HFFc6 (cell line): Measurements from ENCODE around the gene NAV3. TPM values are rescaled to one million over a fixed set of nuclear protein-coding genes. Genes with fewer than 3 reads are reported as not detected.

ENCODE experiments used
- DNase-seq: peaks from one replicate; pipeline ENCODE4 v3.0.0-alpha.2; 2018
- H3K27ac Mint-ChIP-seq: 2 replicates; pipeline ENCODE4 v1.8.0; 2020; ENCODE audit warnings: mild to moderate bottlenecking, mixed read lengths
- H3K27me3 Mint-ChIP-seq: 2 replicates; pipeline ENCODE4 v1.8.0; 2021; ENCODE audit warnings: mild to moderate bottlenecking, moderate library complexity, mixed read lengths; ENCODE audit not compliant: insufficient read depth
- H3K36me3 Mint-ChIP-seq: 2 replicates; pipeline ENCODE4 v1.8.0; 2021; ENCODE audit warnings: low read depth, mixed read lengths
- H3K4me1 Mint-ChIP-seq: 2 replicates; pipeline ENCODE4 v1.8.0; 2020; ENCODE audit warnings: low read depth, mixed read lengths
- H3K4me3 Mint-ChIP-seq: 2 replicates; pipeline ENCODE4 v1.8.0; 2020; ENCODE audit warnings: mild to moderate bottlenecking, moderate library complexity, mixed read lengths
- H3K9me3 Mint-ChIP-seq: 2 replicates; pipeline ENCODE4 v1.8.0; 2020; ENCODE audit warnings: mild to moderate bottlenecking, mixed read lengths
- total RNA-seq, 6 experiments: library from RNA; stranded (reverse); fragmentation: NEBNext Ultra II Directional; extraction: Animal tissue kit (Norgen Biotek cat#: 25700); gene quantifications; 2 replicates in 1 of 6; 3 replicates in 5 of 6; pipeline ENCODE4 v1.2.3, GENCODE V29; 2021
- TF ChIP-seq, protein P1 (sequence below): fragments of 200-600 bp; sonication (generic); IDR thresholded peaks from 2 replicates; pipeline ENCODE4 v1.5.0; 2021; ENCODE audit warnings: antibody characterized with exemption, mild to moderate bottlenecking

NAV3 gene
- total RNA-seq, 6 experiments from 2014 or later = 86.7 to 142 (median 107) TPM

DNA sequence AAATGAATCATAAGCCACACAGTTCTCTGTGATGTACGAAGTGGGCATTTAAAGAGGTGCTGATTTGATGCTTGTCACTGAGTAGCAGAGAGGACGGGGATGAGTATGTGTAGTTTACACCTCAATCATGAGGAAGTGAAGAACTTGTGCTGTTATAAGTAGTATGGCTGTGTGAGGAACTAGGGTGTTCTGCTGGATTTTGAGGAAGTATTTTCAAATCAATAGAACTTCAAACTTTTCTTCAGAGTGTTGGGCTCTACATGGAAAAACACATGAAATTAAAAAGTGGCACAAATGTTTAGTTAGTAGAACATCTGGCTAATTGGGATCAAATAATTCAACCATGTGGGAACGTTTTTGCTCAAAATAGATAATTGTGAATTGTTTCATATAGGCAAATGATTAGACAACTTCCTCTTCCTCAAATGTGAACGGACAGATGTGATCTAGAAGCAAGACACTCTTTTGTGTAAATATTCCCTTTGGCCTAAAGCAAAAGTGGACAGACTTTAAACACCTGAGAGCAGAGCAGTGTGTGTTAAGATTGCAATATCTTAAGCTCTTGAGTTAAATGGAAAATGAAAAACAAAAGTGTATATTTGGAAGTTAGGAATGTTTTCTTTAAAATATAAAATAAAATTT is 168.5 kb downstream of the NAV3 start:
- H3K9me3 Mint-ChIP-seq = no peaks in the 10 kb centered on the region
- no peak overlapping the region for H3K4me3 Mint-ChIP-seq
- no peak for DNase-seq
- H3K4me1 Mint-ChIP-seq = peaks cover 48% of the 10 kb centered on the region
- TF ChIP-seq, protein P1, sequence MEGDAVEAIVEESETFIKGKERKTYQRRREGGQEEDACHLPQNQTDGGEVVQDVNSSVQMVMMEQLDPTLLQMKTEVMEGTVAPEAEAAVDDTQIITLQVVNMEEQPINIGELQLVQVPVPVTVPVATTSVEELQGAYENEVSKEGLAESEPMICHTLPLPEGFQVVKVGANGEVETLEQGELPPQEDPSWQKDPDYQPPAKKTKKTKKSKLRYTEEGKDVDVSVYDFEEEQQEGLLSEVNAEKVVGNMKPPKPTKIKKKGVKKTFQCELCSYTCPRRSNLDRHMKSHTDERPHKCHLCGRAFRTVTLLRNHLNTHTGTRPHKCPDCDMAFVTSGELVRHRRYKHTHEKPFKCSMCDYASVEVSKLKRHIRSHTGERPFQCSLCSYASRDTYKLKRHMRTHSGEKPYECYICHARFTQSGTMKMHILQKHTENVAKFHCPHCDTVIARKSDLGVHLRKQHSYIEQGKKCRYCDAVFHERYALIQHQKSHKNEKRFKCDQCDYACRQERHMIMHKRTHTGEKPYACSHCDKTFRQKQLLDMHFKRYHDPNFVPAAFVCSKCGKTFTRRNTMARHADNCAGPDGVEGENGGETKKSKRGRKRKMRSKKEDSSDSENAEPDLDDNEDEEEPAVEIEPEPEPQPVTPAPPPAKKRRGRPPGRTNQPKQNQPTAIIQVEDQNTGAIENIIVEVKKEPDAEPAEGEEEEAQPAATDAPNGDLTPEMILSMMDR = no peak
- H3K36me3 Mint-ChIP-seq = peaks cover 38% of the 10 kb centered on the region
- no peaks in the 10 kb centered on the region; the same call in 1 of the 2 replicates for H3K27me3 Mint-ChIP-seq
- no peak overlapping the region for H3K27ac Mint-ChIP-seq

- Mint-ChIP-seq H3K27ac (no peak overlapping the region), H3K4me1 (peaks cover 38% of the 10 kb centered on the region), H3K4me3 (no peak overlapping the region), H3K27me3 (peaks cover 7% of the 10 kb centered on the region; the same call in 1 of the 2 replicates), H3K9me3 (no peaks in the 10 kb centered on the region), H3K36me3 (peaks cover 57% of the 10 kb centered on the region)
- no peak for DNase-seq
- TF ChIP-seq, protein P1 = no peak
Measured at GRCh38 chr12:78002878-78003277, 172.2 kb downstream of the NAV3 start.

- TF ChIP-seq, protein P1 = no peak
- Mint-ChIP-seq H3K9me3 (no peaks in the 10 kb centered on the region), H3K27me3 (peaks cover 7% of the 10 kb centered on the region; the same call in 1 of the 2 replicates), H3K27ac (peak overlapping the region; percentile 4; the same call in 1 of the 2 replicates), H3K4me1 (peaks cover 32% of the 10 kb centered on the region), H3K4me3 (no peak overlapping the region), H3K36me3 (peaks cover 44% of the 10 kb centered on the region)
- DNase-seq = no peak
Measured at GRCh38 chr12:78004249-78005093, 173.8 kb downstream of the NAV3 start.

- peaks cover 40% of the 10 kb centered on the region for H3K36me3 Mint-ChIP-seq
- no peak overlapping the region for H3K4me3 Mint-ChIP-seq
- H3K4me1 Mint-ChIP-seq = peaks cover 34% of the 10 kb centered on the region
- peak overlapping the region; percentile 4; the same call in 1 of the 2 replicates for H3K27ac Mint-ChIP-seq
- no peaks in the 10 kb centered on the region for H3K9me3 Mint-ChIP-seq
- no peak for DNase-seq
- TF ChIP-seq, protein P1 = no peak
- H3K27me3 Mint-ChIP-seq = peaks cover 7% of the 10 kb centered on the region; the same call in 1 of the 2 replicates
Measured at GRCh38 chr12:78005094-78005492, 174.4 kb downstream of the NAV3 start.

- TF ChIP-seq, protein P1 = no peak
- DNase-seq = no peak
- no peak overlapping the region for H3K4me3 Mint-ChIP-seq
- H3K27me3 Mint-ChIP-seq = peaks cover 7% of the 10 kb centered on the region; the same call in 1 of the 2 replicates
- H3K27ac Mint-ChIP-seq = peak overlapping the region; percentile 21; the same call in 1 of the 2 replicates
- H3K36me3 Mint-ChIP-seq = peaks cover 50% of the 10 kb centered on the region
- H3K9me3 Mint-ChIP-seq = no peaks in the 10 kb centered on the region
- peaks cover 34% of the 10 kb centered on the region for H3K4me1 Mint-ChIP-seq
Measured at GRCh38 chr12:78007173-78007572, 176.5 kb downstream of the NAV3 start.
